Heart right ventricle (tissue), 16 donors: ENCODE results near the gene FGF14. TPM values are rescaled to one million over a fixed set of nuclear protein-coding genes. Genes with fewer than 3 reads are reported as not detected.

Source experiments
- ATAC-seq, 8 donors: fragments of 200-7000 bp; cut with Tn5 transposase; one replicate each; pipeline ENCODE4 v1.9.1; 2020; ENCODE audit warnings: mild to moderate bottlenecking in 8 of 8, moderate library complexity in 8 of 8, moderate number of reproducible peaks in 1 of 8
- DNase-seq, 2 donors: peaks; one replicate each; pipeline ENCODE4 v3.0.0-alpha.2; 2020
- H3K27ac ChIP-seq, 10 donors: fragments of 200-600 bp; sonication (generic) in 2 of 10; one replicate each; pipeline versions ENCODE4 v1.5.0 to v1.8.0; 2020 to 2022; ENCODE audit warnings: mild to moderate bottlenecking in 3 of 10
- H3K27me3 ChIP-seq, 7 donors: fragments of 200-600 bp; one replicate each; pipeline ENCODE4 v1.8.0; 2021 to 2022; ENCODE audit warnings: mild to moderate bottlenecking in 2 of 7
- H3K36me3 ChIP-seq, 9 donors: fragments of 200-600 bp; sonication (generic) in 1 of 9; one replicate each; pipeline versions ENCODE4 v1.5.0 to v1.8.0; 2020 to 2022; ENCODE audit warnings: mild to moderate bottlenecking in 2 of 9
- H3K4me1 ChIP-seq, 9 donors: fragments of 200-600 bp; sonication (generic) in 1 of 9; one replicate each; pipeline versions ENCODE4 v1.5.0 to v1.8.0; 2020 to 2022; ENCODE audit warnings: mild to moderate bottlenecking in 4 of 9
- H3K4me3 ChIP-seq, 10 donors: fragments of 200-600 bp; sonication (generic) in 2 of 10; one replicate each; pipeline versions ENCODE4 v1.5.0 to v1.8.0; 2020 to 2022; ENCODE audit warnings: mild to moderate bottlenecking in 7 of 10, moderate library complexity in 2 of 10
- H3K9me3 ChIP-seq, 11 donors: fragments of 200-600 bp in 10 of 11; sonication (generic) in 2 of 11; one replicate each; pipeline versions ENCODE4 v1.5.0 to v1.8.0; 2013 to 2022; ENCODE audit warnings: mild to moderate bottlenecking in 2 of 11, control low read depth in 1 of 11, moderate library complexity in 1 of 11
- WGBS, 2 donors: extraction: QIAGEN DNeasy Blood & Tissue Kit; methylation state at CpG; one replicate each; pipeline ENCODE4 v1.1.7; 2013; ENCODE audit warnings: inconsistent platforms in 1 of 2; 5-methylcytosine and 5-hydroxymethylcytosine counted together
- intact Hi-C, 10 donors: fragments of 100-400 bp; cut with DNase I; formaldehyde crosslinking; loops; one replicate each; pipeline versions ENCODE4 v1.11.1 to v1.14.2; 2022
- polyA plus RNA-seq, 2 donors: library from polyadenylated mRNA; stranded (reverse); fragments of 200-250 nt; gene quantifications; one replicate each; pipeline ENCODE4 v1.2.3, GENCODE V29; 2013
- total RNA-seq, 10 donors: library from RNA; stranded (reverse); fragmentation: NEBNext Ultra II Directional in 3 of 10; extraction: Animal tissue kit (Norgen Biotek cat#: 25700) in 3 of 10; gene quantifications; one replicate each; pipeline versions ENCODE4 v1.2.1 to v1.2.4, GENCODE V29; 2021 to 2023
- TF ChIP-seq, protein P1 (sequence below), 9 donors: fragments of 200-600 bp; sonication (generic) in 2 of 9; IDR thresholded peaks; one replicate each; pipeline versions ENCODE4 v1.5.0 to v1.8.0; 2021 to 2022; ENCODE audit warnings: antibody characterized with exemption in 9 of 9, mild to moderate bottlenecking in 5 of 9, moderate library complexity in 1 of 9
- donor health status: Arrhythmogenic right ventricular cardiomyopathy.
- donor health status: ischemic (EF 13 %, LVEDD 7.1; RV severe dilation, severe dysfunction).
- donor health status: healthy with polysubstance abuse.
- donor health status: DM: no; HTN: yes; CAD: no.
- donor health status: DM: no; HTN: no; CAD: no.
- donor health status: ischemic (EF 25% LVEDD 6.9; RV normal size, moderate dysfunction).
- donor health status: ischemic (EF 25% LVEDD 5.7; RV mildly dilated, moderate dysfunction).
- donor health status: healthy.
- donor health status: DM: yes; HTN: yes; CAD: no.
- donor health status: Ischemic cardiomyopathy.
- donor health status: ischemic (EF 35%, LVEDD 5.7; RV mildly dilated, moderate dysfunction).
- donor health status: nonischemic (EF 11% LVEDD 7.7; RV severe dilation, severe dysfunction).
- donor health status: DM: yes; HTN: yes; CAD: no.
- donor health status: PGD.
- donor health status: ischemic (EF 29% LVEDD 5.4; RV normal size, mild dysfunction).
- donor health status: nonischemic (EF 23%, LVEDD 6.1; RV moderate dilation, normal function).

The FGF14 gene
- total and polyA plus RNA-seq, 12 donors = 0.20 to 7.8 (median 5.3) TPM

DNA sequence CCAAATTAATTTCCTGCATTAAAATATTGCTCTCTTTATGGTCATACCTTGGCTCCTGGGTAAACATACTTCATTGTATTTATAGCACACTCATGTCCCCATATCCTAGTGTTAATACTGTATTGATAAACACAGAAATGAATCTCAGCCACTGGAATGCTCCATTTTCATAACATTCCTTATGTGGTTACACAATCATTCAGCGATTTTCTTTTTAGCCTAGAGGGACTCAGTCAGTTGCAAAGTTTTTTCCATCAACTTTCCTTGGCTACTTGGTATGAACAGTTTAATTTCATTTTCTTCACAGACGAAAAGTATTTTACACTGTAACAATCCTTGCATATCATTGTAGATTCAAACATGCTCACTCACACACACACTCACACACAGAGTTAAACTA lies 471.5 kb downstream of the FGF14 start:
- WGBS, 2 donors = 57 to 66% methylated on average over 2 of the region's 2 CpGs
- intact Hi-C loops = loop anchor here in 2 of 10 donors (10.0 kb wide), 2 partner anchors 416 to 624 kb away; no protein-coding TSS in a partner anchor

DNA sequence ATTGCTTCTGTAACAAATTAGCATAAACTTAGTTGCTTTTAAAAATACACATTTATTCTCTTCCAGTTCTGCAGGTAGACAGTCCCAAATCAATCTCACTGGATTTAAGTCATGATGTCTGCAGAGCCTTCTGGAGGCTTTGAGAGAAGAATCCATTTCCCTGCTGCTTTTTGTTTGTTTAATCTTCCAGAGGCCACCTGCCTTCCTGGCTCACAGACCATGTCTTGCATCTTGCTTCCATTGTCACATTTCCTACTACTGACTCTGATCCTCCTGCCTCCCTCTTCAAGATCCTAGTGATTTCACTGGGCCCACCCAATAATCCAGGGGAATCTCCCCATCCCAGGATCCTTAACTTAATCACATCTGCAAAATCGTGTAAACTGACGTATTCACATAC lies 476.1 kb downstream of the FGF14 start:
- Histone ChIP-seq H3K9me3 (no peaks in the 10 kb centered on the region), H3K4me3 (no peak overlapping the region), H3K36me3 (no peaks in the 10 kb centered on the region), H3K27ac (no peak overlapping the region), H3K4me1 (no peaks in the 10 kb centered on the region), H3K27me3 (peaks cover 0 to 35% (median 21%) of the 10 kb centered on the region in 7 donors)
- DNase-seq (no peak), ATAC-seq (no peak)
- 50 to 53% methylated on average over 2 of the region's 2 CpGs for WGBS, 2 donors
- intact Hi-C loops = loop anchor here in 1 of 10 donors (10.0 kb wide), 1 partner anchor 141 kb away; no protein-coding TSS in a partner anchor
- TF ChIP-seq, protein P1, sequence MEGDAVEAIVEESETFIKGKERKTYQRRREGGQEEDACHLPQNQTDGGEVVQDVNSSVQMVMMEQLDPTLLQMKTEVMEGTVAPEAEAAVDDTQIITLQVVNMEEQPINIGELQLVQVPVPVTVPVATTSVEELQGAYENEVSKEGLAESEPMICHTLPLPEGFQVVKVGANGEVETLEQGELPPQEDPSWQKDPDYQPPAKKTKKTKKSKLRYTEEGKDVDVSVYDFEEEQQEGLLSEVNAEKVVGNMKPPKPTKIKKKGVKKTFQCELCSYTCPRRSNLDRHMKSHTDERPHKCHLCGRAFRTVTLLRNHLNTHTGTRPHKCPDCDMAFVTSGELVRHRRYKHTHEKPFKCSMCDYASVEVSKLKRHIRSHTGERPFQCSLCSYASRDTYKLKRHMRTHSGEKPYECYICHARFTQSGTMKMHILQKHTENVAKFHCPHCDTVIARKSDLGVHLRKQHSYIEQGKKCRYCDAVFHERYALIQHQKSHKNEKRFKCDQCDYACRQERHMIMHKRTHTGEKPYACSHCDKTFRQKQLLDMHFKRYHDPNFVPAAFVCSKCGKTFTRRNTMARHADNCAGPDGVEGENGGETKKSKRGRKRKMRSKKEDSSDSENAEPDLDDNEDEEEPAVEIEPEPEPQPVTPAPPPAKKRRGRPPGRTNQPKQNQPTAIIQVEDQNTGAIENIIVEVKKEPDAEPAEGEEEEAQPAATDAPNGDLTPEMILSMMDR (IDR thresholded peaks at IDR 0.05) = no peak

More for the DNA sequence above, 471.5 kb downstream of the FGF14 start:
- TF ChIP-seq, protein P1 (IDR thresholded peaks at IDR 0.05) = no peak
- Histone ChIP-seq H3K4me3 (no peak overlapping the region), H3K27ac (no peak overlapping the region), H3K4me1 (no peaks in the 10 kb centered on the region), H3K27me3 (peaks cover 0 to 3% (median 0%) of the 10 kb centered on the region in 7 donors), H3K9me3 (no peaks in the 10 kb centered on the region), H3K36me3 (no peaks in the 10 kb centered on the region)
- no peak for DNase-seq
- no peak for ATAC-seq

DNA sequence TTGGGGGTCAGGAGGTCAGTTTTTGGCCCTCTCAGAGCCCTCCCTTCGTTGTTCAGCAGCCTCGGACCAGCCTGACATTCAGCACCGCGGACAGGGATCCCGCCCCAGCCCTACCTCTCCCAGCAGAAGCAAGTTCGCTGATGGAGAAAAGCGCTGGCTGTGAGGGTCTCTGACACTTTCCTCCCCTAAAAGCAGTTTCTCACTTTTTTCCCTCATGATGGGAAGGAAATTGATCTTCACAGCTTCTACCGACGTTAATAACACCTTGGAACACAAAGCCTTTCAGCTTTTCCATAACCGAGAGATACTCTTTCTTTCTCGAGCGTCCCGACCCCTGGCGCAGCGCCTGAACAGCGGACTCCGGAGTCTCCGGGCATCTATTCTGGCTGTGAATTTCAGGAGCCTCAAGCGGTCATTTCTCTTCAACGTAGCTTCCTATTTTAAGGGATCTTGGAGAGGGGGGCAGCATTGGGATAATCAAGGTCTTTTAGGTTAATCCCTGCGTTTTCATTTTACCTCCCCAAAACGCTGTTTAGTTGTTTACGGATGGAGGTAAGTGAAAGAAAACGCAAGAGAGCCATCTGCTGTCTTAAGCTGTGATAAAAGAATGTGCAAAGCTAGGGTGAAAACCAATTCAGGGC lies 482.2 kb downstream of the FGF14 start:
- H3K4me1 ChIP-seq = peaks cover 0 to 20% (median 6%) of the 10 kb centered on the region in 9 donors
- TF ChIP-seq, protein P1 (IDR thresholded peaks at IDR 0.05) = peak in 1 of 9 donors; percentile 12
- ATAC-seq (peak in 6 of 8 donors; percentile 44 to 81 (median 66)), DNase-seq (peak; percentile 24 to 39)
- no peaks in the 10 kb centered on the region for H3K9me3 ChIP-seq
- 2% methylated on average over 24 of the region's 24 CpGs for WGBS, 2 donors
- H3K27ac ChIP-seq = no peak overlapping the region
- peak overlapping the region in 7 of 10 donors; percentile 7 to 33 (median 24) for H3K4me3 ChIP-seq
- no peaks in the 10 kb centered on the region for H3K36me3 ChIP-seq
- intact Hi-C loops = loop anchor here (2.0 to 10.0 kb wide), 7 partner anchors 125 to 775 kb away; no protein-coding TSS in a partner anchor
- peaks cover 0 to 95% (median 80%) of the 10 kb centered on the region in 7 donors for H3K27me3 ChIP-seq

DNA sequence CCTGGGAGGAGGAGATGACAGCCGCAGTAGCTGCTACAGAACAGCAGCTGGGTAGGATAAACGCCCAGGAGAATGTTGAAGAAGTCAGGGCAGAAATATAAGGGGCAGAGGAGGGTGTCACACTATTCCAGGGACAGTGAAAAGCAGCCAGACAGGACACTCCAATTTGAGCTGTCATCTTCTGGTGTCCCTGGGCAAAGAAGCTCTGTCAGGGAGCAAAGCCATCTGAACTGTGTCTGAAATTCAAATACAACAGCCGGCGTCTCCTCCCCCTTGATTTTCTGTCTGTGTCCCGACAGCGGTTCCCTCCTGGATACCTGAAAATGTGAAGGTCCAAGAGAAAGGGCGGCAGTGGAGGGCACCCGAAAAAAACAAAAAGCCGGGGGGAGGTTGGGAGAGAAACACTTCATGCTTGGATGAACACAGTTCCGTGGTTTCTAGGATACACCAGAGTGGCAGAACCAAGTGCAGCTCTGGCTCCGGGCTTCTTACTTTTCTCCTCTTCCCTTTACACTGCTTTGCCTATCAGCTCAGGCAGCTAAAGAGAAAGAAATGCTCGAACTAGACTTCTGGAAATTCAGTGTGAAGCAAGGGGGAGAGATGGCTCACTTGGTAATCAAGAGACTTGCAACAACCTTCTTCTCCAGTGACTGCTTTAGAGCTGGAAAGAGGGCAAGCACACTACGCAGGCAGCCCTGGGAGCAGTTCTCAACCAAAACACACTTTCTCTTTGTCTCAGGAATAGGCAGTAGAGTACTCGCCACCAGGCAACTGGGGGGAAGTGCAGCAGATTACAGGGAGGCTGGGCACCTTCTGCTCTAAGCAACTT lies 483.8 kb downstream of the FGF14 start:
- H3K27ac ChIP-seq = no peak overlapping the region
- intact Hi-C loops = loop anchor here in 9 of 10 donors (2.0 to 10.0 kb wide), 7 partner anchors 123 to 773 kb away; no protein-coding TSS in a partner anchor
- no peaks in the 10 kb centered on the region for H3K9me3 ChIP-seq
- no peak overlapping the region for H3K4me3 ChIP-seq
- ATAC-seq (no peak), DNase-seq (no peak)
- H3K4me1 ChIP-seq = peaks cover 0 to 20% (median 6%) of the 10 kb centered on the region in 9 donors
- H3K27me3 ChIP-seq = peaks cover 0 to 100% (median 80%) of the 10 kb centered on the region in 7 donors
- 8 to 15% methylated on average over 14 of the region's 14 CpGs for WGBS, 2 donors
- no peaks in the 10 kb centered on the region for H3K36me3 ChIP-seq
- TF ChIP-seq, protein P1 (IDR thresholded peaks at IDR 0.05) = no peak
